Coronary artery (tissue), 2 donors: ENCODE measurements around the gene CEACAM7.
"Not testable (repeated sequence)": the region's sequence is repeated elsewhere in the genome, so short reads cannot be mapped to it uniquely, and the experiment has no call there.

ENCODE experiments used
- DNase-seq: peaks from one replicate; pipeline ENCODE4 v3.0.0-alpha.2; 2017; ENCODE audit warnings: low spot score
- H3K27ac ChIP-seq, 2 donors: fragments of 200-600 bp; sonication (generic); one replicate each; pipeline ENCODE4 v1.5.1; 2016 to 2019
- H3K4me3 ChIP-seq: fragments of 200-600 bp; sonication (generic); 2 replicates; pipeline ENCODE4 v1.5.1; 2016; ENCODE audit warnings: mild to moderate bottlenecking, moderate library complexity
- CTCF ChIP-seq: fragments of 200-600 bp; sonication (generic); IDR thresholded peaks from one replicate; pipeline ENCODE4 v1.5.1; 2019; ENCODE audit warnings: antibody characterized with exemption

CEACAM7 gene

GRCh38 chr19:41687419-41687818 is 651 bp downstream of the CEACAM7 start:
- Histone ChIP-seq H3K27ac (no peak overlapping the region), H3K4me3 (no peak overlapping the region)
- no peak for TF ChIP-seq CTCF
- no peak for DNase-seq

- no peak overlapping the region for H3K27ac ChIP-seq
- TF ChIP-seq CTCF, result no peak
- no peak overlapping the region for H3K4me3 ChIP-seq
- no peak for DNase-seq
Measured at GRCh38 chr19:41682437-41682836, 5.6 kb downstream of the CEACAM7 start.

- no peak for TF ChIP-seq CTCF
- no peak for DNase-seq
- Histone ChIP-seq H3K27ac (no peak overlapping the region), H3K4me3 (no peak overlapping the region)
Measured at GRCh38 chr19:41671486-41671885, 16.6 kb downstream of the CEACAM7 start.

- Histone ChIP-seq H3K4me3 (no peak overlapping the region), H3K27ac (no peak overlapping the region)
- no peak for TF ChIP-seq CTCF
- DNase-seq, result no peak
Measured at GRCh38 chr19:41670755-41671154, 17.3 kb downstream of the CEACAM7 start.

GRCh38 chr19:41668315-41668714 is 19.8 kb downstream of the CEACAM7 start:
- Histone ChIP-seq H3K27ac (no peak overlapping the region), H3K4me3 (no peak overlapping the region)
- no peak for DNase-seq
- no peak for TF ChIP-seq CTCF

GRCh38 chr19:41666075-41666474 is 22.0 kb downstream of the CEACAM7 start:
- no peak overlapping the region for H3K4me3 ChIP-seq
- no peak overlapping the region for H3K27ac ChIP-seq
- no peak for DNase-seq
- no peak for TF ChIP-seq CTCF

GRCh38 chr19:41657157-41657556 is 30.9 kb downstream of the CEACAM7 start:
- no peak for TF ChIP-seq CTCF
- Histone ChIP-seq H3K27ac (no peak overlapping the region), H3K4me3 (no peak overlapping the region)
- DNase-seq, result no peak

GRCh38 chr19:41656756-41657155 is 31.3 kb downstream of the CEACAM7 start:
- H3K27ac ChIP-seq, H3K4me3 ChIP-seq, DNase-seq: not testable (repeated sequence)
